ENCODE measurements around the gene ILKAP.

The ILKAP gene

GRCh38 chr2:238133499-238134392, 69.7 kb downstream of the ILKAP start:
- no peak overlapping the region for H3K4me3 ChIP-seq (ENCODE audit: control insufficient read depth in 1 of 7, extremely low read depth in 1 of 7, insufficient read depth in 4 of 7, low read depth in 2 of 7, low read length in 6 of 7)
- POLR2A ChIA-PET, result no interaction called here
- no peaks in the 10 kb centered on the region for H3K36me3 ChIP-seq (ENCODE audit: control insufficient read depth in 4 of 4, insufficient read depth in 4 of 4, low read length in 3 of 4)
- 88% methylated on average over 12 of the region's 14 CpGs for WGBS (ENCODE audit: insufficient coverage)
- no peak overlapping the region for H3K27ac ChIP-seq (ENCODE audit: insufficient read depth in 1 of 2, low read depth in 1 of 2, low read length in 2 of 2, poor library complexity in 1 of 2, severe bottlenecking in 2 of 2)
- DNase-seq, result no peak
- H3K27me3 ChIP-seq (replicated peaks in 2 of 5; ENCODE audit: control insufficient read depth in 4 of 5, insufficient read depth in 5 of 5, low read length in 4 of 5), result no peaks in the 10 kb centered on the region
- H3K9me3 ChIP-seq (ENCODE audit: control extremely low read depth in 1 of 5, control insufficient read depth in 4 of 5, insufficient read depth in 2 of 5, low read depth in 1 of 5, low read length in 4 of 5), result no peaks in the 10 kb centered on the region
- CTCF ChIA-PET, result interaction anchor here (1.0 to 1.5 kb wide), 2 partner anchors 9 to 122 kb away, joined by 4 read pairs; no protein-coding TSS in a partner anchor
- H3K4me1 ChIP-seq (ENCODE audit: control extremely low read depth in 1 of 4, control insufficient read depth in 4 of 4, insufficient read depth in 4 of 4, low read length in 3 of 4), result no peaks in the 10 kb centered on the region

- Histone ChIP-seq H3K9me3 (ENCODE audit: control extremely low read depth in 1 of 5, control insufficient read depth in 4 of 5, insufficient read depth in 2 of 5, low read depth in 1 of 5, low read length in 4 of 5) (no peaks in the 10 kb centered on the region), H3K4me3 (ENCODE audit: control insufficient read depth in 1 of 7, extremely low read depth in 1 of 7, insufficient read depth in 4 of 7, low read depth in 2 of 7, low read length in 6 of 7) (no peak overlapping the region), H3K27me3 (replicated peaks in 2 of 5; ENCODE audit: control insufficient read depth in 4 of 5, insufficient read depth in 5 of 5, low read length in 4 of 5) (peaks cover 0 to 2% (median 0%) of the 10 kb centered on the region in 5 experiments), H3K4me1 (ENCODE audit: control extremely low read depth in 1 of 4, control insufficient read depth in 4 of 4, insufficient read depth in 4 of 4, low read length in 3 of 4) (no peaks in the 10 kb centered on the region), H3K36me3 (ENCODE audit: control insufficient read depth in 4 of 4, insufficient read depth in 4 of 4, low read length in 3 of 4) (no peaks in the 10 kb centered on the region), H3K27ac (ENCODE audit: insufficient read depth in 1 of 2, low read depth in 1 of 2, low read length in 2 of 2, poor library complexity in 1 of 2, severe bottlenecking in 2 of 2) (no peak overlapping the region)
- ChIA-PET POLR2A (no interaction called here), CTCF (interaction anchor here (1.0 to 1.5 kb wide), 2 partner anchors 10 to 123 kb away, joined by 4 read pairs; no protein-coding TSS in a partner anchor)
- WGBS (ENCODE audit: insufficient coverage), result 94% methylated on average over 18 of the region's 23 CpGs
- no peak for DNase-seq
These were observed 70.7 kb downstream of the ILKAP start for GRCh38 chr2:238132463-238133450.

- no peak overlapping the region for H3K27ac ChIP-seq (ENCODE audit: insufficient read depth in 1 of 2, low read depth in 1 of 2, low read length in 2 of 2, poor library complexity in 1 of 2, severe bottlenecking in 2 of 2)
- no peaks in the 10 kb centered on the region for H3K36me3 ChIP-seq (ENCODE audit: control insufficient read depth in 4 of 4, insufficient read depth in 4 of 4, low read length in 3 of 4)
- DNase-seq, result no peak
- ChIA-PET POLR2A (no interaction called here), CTCF (interaction anchor here (1.5 kb wide), 1 partner anchor 11 kb away, joined by 4 read pairs; no protein-coding TSS in a partner anchor)
- H3K4me1 ChIP-seq (ENCODE audit: control extremely low read depth in 1 of 4, control insufficient read depth in 4 of 4, insufficient read depth in 4 of 4, low read length in 3 of 4), result peaks cover 0 to 2% (median 0%) of the 10 kb centered on the region in 4 experiments
- H3K9me3 ChIP-seq (ENCODE audit: control extremely low read depth in 1 of 5, control insufficient read depth in 4 of 5, insufficient read depth in 2 of 5, low read depth in 1 of 5, low read length in 4 of 5), result no peaks in the 10 kb centered on the region
- peaks cover 0 to 2% (median 0%) of the 10 kb centered on the region in 5 experiments for H3K27me3 ChIP-seq (replicated peaks in 2 of 5; ENCODE audit: control insufficient read depth in 4 of 5, insufficient read depth in 5 of 5, low read length in 4 of 5)
- WGBS (ENCODE audit: insufficient coverage), result 98% methylated on average over 13 of the region's 14 CpGs
- H3K4me3 ChIP-seq (ENCODE audit: control insufficient read depth in 1 of 7, extremely low read depth in 1 of 7, insufficient read depth in 4 of 7, low read depth in 2 of 7, low read length in 6 of 7), result no peak overlapping the region
These were observed 71.6 kb downstream of the ILKAP start for GRCh38 chr2:238131761-238132462.

GRCh38 chr2:238130696-238131628, 72.5 kb downstream of the ILKAP start:
- H3K27ac ChIP-seq (ENCODE audit: insufficient read depth in 1 of 2, low read depth in 1 of 2, low read length in 2 of 2, poor library complexity in 1 of 2, severe bottlenecking in 2 of 2), result no peak overlapping the region
- H3K4me1 ChIP-seq (ENCODE audit: control extremely low read depth in 1 of 4, control insufficient read depth in 4 of 4, insufficient read depth in 4 of 4, low read length in 3 of 4), result peaks cover 0 to 2% (median 0%) of the 10 kb centered on the region in 4 experiments
- CTCF ChIA-PET, result no interaction called here
- H3K4me3 ChIP-seq (ENCODE audit: control insufficient read depth in 1 of 7, extremely low read depth in 1 of 7, insufficient read depth in 4 of 7, low read depth in 2 of 7, low read length in 6 of 7), result no peak overlapping the region
- 97% methylated on average over 65 of the region's 68 CpGs for WGBS (ENCODE audit: insufficient coverage)
- POLR2A ChIA-PET, result no interaction called here
- H3K27me3 ChIP-seq (replicated peaks in 2 of 5; ENCODE audit: control insufficient read depth in 4 of 5, insufficient read depth in 5 of 5, low read length in 4 of 5), result peaks cover 0 to 2% (median 0%) of the 10 kb centered on the region in 5 experiments
- H3K36me3 ChIP-seq (ENCODE audit: control insufficient read depth in 4 of 4, insufficient read depth in 4 of 4, low read length in 3 of 4), result no peaks in the 10 kb centered on the region
- H3K9me3 ChIP-seq (ENCODE audit: control extremely low read depth in 1 of 5, control insufficient read depth in 4 of 5, insufficient read depth in 2 of 5, low read depth in 1 of 5, low read length in 4 of 5), result no peaks in the 10 kb centered on the region
- DNase-seq, result no peak

GRCh38 chr2:238130111-238130695, 73.3 kb downstream of the ILKAP start:
- peaks cover 0 to 2% (median 0%) of the 10 kb centered on the region in 5 experiments for H3K27me3 ChIP-seq (replicated peaks in 2 of 5; ENCODE audit: control insufficient read depth in 4 of 5, insufficient read depth in 5 of 5, low read length in 4 of 5)
- H3K9me3 ChIP-seq (ENCODE audit: control extremely low read depth in 1 of 5, control insufficient read depth in 4 of 5, insufficient read depth in 2 of 5, low read depth in 1 of 5, low read length in 4 of 5), result no peaks in the 10 kb centered on the region
- no peak overlapping the region for H3K4me3 ChIP-seq (ENCODE audit: control insufficient read depth in 1 of 7, extremely low read depth in 1 of 7, insufficient read depth in 4 of 7, low read depth in 2 of 7, low read length in 6 of 7)
- 94% methylated on average over 28 of the region's 28 CpGs for WGBS (ENCODE audit: insufficient coverage)
- H3K27ac ChIP-seq (ENCODE audit: insufficient read depth in 1 of 2, low read depth in 1 of 2, low read length in 2 of 2, poor library complexity in 1 of 2, severe bottlenecking in 2 of 2), result no peak overlapping the region
- H3K36me3 ChIP-seq (ENCODE audit: control insufficient read depth in 4 of 4, insufficient read depth in 4 of 4, low read length in 3 of 4), result no peaks in the 10 kb centered on the region
- DNase-seq, result no peak
- peaks cover 0 to 2% (median 0%) of the 10 kb centered on the region in 4 experiments for H3K4me1 ChIP-seq (ENCODE audit: control extremely low read depth in 1 of 4, control insufficient read depth in 4 of 4, insufficient read depth in 4 of 4, low read length in 3 of 4)
- ChIA-PET CTCF (no interaction called here), POLR2A (no interaction called here)
